ENCODE measurements around the gene U2AF2. TPM values are rescaled to one million over a fixed set of nuclear protein-coding genes. Genes with fewer than 3 reads are reported as not detected.

U2AF2 gene
- total RNA-seq, 2 experiments from 2014 or later = 351 to 381 TPM

DNA sequence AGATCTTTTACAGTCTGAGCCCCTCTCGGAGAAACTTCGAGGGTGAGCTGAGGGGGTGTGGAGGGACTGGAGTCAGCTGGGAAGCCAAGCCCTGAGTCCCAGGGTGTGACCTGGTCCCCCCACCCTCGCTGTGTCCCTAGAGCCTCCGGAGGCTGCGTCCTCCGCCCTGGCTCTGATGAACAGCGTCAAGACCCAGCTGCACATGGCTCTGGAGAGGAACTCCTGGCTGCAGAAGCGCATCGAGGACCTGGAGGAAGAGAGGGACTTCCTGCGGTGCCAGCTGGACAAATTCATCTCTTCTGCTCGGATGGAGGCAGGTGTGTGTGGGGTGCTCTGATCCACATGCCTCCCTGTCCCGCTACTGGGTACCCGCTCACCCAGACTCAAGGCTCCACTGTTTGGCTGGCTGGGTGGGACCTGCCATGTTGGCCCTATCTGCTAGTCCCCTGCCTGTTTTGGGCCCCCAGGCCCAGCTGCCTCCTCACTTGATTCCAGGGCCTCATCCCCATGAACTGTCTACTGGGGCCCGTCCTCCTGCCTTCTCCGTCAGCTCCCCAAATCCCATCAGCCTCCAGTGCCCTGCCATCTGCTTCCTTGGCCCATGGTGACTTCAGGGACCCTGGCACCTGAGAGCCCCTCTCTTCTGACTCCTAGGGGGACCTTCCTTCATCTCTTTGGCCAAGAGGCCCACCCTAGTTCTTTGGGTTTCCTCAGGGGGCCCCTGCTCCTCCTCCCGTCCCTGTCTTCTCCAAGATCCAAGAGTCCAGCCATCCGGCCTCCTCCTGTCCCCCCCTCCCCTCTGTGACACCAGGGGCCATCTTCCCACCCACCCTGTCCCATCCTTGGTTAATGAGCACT, 5.3 kb upstream of the U2AF2 start:
- POLR2A ChIA-PET = no interaction called here
- CTCF ChIA-PET = interaction anchor here (1.0 kb wide), 1 partner anchor 10 kb away, joined by 3 read pairs; no protein-coding TSS in a partner anchor

DNA sequence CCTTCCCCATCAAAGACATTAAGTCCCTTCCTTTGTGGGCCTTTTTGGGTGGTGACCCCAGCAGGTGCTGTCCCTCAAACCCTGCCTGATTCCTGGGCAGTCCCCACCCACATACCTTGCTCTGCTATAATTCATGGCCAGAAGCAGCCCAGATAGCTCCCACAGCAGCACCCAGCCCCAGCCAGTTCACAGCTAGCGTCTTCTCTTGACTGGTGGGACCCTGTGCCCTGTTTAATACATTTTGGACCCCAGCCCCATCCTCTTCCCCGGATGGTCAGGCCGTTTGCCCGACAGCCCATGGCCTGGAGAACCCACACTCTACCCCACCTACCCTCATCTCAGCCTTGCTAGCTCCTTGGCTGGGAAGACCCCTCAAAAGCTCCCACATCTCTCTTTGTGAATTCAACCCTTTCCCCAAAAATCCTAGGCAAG, 4.7 kb upstream of the U2AF2 start:
- CTCF ChIA-PET = interaction anchor here (1.0 kb wide), 1 partner anchor 11 kb away, joined by 3 read pairs; no protein-coding TSS in a partner anchor
- POLR2A ChIA-PET = no interaction called here

DNA sequence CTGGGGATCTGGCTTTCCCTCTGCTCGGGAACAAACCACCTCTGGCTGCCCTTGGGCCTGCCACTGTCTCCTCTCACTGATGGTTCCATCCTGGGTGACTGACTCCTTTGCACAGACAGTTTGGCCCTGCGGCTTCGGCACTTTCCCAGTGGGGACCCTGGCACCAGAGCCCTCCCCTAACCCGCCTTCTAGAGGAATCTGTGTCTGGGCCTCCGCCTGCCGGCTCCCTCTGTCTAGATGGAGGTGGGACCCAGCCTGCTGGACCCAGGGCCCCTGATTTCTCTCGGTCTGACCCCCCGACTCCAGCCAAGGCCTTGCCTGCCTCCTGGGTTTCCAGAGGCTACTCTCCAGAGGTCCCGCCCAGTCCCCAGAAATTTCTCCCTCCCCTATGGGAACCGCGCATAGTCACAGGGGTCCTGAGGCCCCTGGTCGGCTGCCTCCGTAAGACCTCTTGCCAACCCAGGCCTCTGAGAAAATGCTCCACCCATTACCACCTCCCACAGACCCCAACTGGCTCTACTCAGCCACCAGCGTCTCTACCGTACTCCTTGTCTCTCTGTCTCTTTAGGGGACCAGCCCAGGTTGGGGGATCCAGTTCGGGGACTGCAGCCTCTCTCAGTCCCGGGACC, 4.1 kb upstream of the U2AF2 start:
- POLR2A ChIA-PET = no interaction called here
- CTCF ChIA-PET = interaction anchor here (1.0 kb wide), 1 partner anchor 12 kb away, joined by 3 read pairs; no protein-coding TSS in a partner anchor

DNA sequence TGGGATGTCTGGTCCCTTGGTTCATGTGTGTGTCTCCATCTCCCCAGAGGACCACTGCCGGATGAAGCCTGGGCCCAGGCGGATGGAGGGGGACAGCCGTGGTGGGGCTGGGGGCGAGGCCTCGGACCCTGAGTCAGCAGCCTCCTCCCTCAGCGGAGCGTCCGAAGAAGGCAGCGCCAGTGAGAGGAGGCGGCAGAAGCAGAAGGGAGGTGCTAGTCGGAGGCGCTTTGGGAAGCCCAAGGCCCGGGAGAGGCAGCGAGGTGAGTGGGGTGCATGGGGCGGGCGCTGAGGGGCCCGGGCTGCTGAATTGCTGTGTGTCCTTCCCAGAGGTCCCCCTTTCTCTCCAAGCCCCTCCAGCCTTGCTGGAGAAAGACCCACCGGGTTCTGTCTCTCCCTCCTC, 3.6 kb upstream of the U2AF2 start:
- ChIA-PET POLR2A (no interaction called here), CTCF (no interaction called here)

DNA sequence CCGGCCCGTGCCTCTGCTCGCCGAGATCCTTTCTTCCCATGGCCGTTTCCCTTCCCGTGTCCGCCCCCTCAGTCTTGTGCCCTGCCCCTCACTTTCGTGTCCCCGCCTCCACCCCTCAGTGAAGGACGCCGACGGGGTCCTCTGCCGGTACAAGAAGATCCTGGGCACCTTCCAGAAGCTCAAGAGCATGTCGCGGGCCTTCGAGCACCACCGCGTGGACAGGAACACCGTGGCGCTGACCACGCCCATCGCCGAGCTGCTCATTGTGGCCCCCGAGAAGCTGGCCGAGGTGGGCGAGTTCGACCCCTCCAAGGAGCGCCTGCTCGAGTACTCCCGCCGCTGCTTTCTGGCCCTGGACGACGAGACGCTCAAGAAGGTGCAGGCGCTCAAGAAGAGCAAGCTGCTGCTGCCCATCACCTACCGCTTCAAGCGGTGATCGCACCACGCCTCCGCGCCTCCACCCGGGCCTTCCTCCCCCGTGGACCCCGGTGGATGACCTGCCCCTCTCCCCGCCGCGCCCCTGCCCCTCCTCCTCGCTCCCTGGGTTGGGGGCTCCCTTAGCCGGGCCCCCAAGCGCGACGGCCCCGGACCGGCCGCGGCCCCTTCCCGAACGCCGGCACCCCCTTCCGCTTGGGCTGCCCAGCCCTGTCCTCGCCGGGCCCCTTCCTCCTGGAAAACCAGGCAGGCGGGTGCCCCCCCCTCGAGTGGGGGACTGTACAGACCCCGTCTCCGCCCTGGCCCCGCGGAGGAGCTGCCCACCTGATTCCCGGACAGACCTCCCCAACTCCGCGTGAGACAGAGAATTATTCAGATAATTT, 2.3 kb upstream of the U2AF2 start:
- POLR2A ChIA-PET = interaction anchor here (0.7 kb wide), 1 partner anchor 541 kb away, joined by 9 read pairs; no protein-coding TSS in a partner anchor
- CTCF ChIA-PET = interaction anchor here (0.6 to 3.9 kb wide), 19 partner anchors 9 to 1489 kb away, joined by 3 to 29 read pairs (median 5); partner anchors contain the start of genes ZNF524, ZNF580 and ZNF581

DNA sequence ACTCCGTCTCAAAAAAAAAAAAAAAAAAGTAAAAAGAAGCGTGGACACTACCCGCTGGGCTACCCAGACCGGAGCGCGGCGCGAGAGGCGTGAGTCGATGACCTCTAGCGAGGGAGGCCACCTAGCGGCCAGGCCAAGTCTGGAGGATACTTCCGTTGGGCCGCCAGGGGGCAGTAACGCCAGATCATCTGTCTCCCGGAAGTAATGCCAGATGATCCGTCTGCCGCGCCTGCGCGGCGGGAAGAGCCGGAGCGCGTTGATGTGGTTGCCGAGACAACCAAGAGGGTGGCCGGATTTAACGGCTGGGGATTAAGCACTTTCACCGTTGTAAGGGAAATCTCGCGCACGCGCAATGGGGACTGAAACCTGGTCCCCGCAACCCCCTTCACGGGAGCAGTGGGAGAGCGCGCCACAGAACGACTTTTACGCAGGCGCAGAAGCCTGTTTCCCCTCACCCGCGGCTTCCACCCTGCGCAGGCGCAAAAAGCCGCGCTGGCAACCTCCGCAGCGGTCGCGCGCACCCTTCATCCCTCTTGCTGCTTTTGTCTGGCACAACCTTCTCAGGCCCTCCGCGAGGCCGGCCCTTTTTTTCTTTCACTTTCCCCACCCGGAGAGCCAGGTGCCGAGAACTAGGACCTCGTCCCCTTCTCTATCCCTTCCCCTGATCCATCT, 1.0 kb upstream of the U2AF2 start:
- POLR2A ChIA-PET = interaction anchor here (0.7 to 1.6 kb wide), 3 partner anchors 55 to 543 kb away, joined by 3 to 9 read pairs (median 9); partner anchors contain the start of genes FIZ1 and PPP1R12C

DNA sequence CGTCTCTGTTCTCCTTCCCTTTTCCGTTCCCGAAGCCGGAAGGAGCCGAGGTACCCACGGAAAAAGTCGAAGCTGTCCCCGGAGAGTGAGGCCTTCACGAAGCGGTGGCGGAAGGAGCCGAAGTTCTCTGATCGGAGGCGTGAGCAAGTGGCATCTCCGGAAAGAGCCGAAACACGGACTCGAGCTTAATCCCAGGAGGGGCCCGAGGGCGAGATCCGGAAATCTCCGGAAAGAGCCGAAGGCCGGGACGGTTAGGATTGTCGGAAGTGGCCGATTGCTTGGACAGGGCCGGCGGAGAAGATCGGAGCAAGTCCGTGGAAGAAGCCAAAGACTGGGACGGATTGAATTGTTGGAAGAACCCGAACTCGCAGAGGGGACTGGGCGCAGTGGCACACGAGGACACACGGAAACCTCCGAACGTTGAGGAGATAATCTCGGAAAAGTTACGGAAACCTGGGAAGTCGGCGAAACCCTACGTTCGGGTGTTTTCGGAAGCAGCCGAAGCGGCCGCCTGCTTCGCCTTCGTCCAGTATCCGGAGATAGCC, 440 bp upstream of the U2AF2 start:
- POLR2A ChIA-PET = interaction anchor here (1.1 to 1.6 kb wide), 4 partner anchors 11 to 537 kb away, joined by 3 to 9 read pairs (median 4); partner anchors contain the start of genes FIZ1, PPP1R12C and ZNF581
- CTCF ChIA-PET = interaction anchor here (0.8 to 3.9 kb wide), 9 partner anchors 10 to 1191 kb away, joined by 3 to 29 read pairs (median 4); partner anchors contain the start of genes LENG9, TMEM238 and ZNF581

More for the DNA sequence above, 1.0 kb upstream of the U2AF2 start:
- CTCF ChIA-PET = interaction anchor here (0.7 to 3.9 kb wide), 24 partner anchors 9 to 1190 kb away, joined by 3 to 29 read pairs (median 4); partner anchors contain the start of genes LENG9, TMEM238, ZNF524 and ZNF580

DNA sequence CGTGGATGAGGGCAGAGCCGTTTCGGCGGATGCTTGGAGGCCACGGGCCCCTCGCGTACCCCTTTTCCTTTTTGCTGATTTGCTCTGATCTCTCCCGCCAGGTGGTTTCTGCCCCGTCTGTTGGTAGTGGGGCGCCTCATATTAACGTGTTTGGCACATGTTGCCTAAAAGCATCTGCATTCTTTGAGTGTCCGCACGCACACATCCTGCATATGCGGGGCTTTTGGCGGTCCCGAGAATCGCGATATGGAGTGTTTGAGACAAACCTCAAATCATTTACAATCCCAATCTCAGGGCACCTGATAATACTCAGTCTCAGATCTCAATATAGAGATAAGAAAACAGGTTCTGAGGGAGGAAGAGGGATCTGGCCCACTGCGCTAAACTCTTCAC, 809 bp downstream of the U2AF2 start:
- CTCF ChIA-PET = no interaction called here
- POLR2A ChIA-PET = no interaction called here

DNA sequence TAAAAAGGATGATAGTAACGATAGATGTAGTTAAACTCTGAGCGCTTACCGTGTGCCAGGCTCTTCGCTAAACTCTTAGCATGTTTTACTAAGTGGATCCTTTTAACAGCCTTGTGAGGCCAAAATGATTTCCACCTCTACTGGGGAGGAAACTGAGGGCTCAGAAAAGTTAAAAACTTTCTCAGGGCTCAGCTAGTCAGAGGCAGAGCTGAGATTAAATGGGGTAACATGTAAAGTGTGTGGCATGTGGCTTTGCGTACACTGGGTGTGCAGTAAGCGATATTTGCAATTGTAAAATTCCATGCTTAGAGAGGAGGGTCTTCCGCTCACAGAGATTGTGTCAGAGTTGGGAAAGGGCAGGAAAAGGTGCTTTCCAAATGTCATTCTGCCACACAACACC, 1.7 kb downstream of the U2AF2 start:
- CTCF ChIA-PET = interaction anchor here (0.6 to 1.6 kb wide), 3 partner anchors 16 to 24 kb away, joined by 3 to 7 read pairs (median 3); partner anchors contain the start of gene ZNF580
- POLR2A ChIA-PET = interaction anchor here (1.2 kb wide), 1 partner anchor 15 kb away, joined by 5 read pairs; no protein-coding TSS in a partner anchor

DNA sequence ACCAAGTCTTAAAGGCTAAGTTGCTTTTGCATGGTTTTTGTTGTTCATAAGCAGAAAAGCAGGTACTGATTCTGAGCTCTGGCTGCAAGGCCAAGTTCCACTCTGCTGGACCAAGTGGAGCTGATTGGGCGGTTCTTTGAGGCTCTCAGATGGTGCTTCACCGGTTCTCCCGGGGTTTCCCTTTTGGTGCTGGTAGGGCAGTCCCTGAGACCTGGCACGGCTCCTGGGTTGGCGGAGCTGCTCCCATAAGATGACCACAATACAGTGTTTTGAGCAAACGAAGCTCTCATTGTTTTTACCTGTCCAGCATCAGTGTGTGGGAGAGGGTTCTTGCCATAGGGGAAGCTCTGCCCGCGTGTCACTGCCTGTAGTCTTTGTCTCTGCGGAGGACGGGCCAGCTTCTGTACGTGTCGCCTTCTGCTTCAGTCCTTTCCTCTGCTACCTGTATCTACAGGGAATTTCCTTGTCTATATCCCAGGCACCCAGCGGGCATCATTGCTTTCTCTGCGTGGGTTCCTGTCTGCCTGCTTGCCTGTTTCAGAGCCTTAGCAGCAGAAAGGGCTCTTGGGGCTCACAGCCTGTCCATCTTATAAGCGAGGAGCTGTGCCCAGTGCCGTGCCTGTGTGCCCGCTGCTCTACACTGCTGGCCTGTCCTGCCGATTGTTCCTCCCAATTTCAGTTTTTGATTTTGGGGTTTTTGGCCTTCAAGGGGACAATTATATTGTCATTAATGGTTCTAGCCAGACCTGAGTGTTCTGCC, 2.3 kb downstream of the U2AF2 start:
- ChIA-PET POLR2A (interaction anchor here (0.5 to 1.2 kb wide), 3 partner anchors 11 to 37 kb away, joined by 4 to 6 read pairs (median 5); no protein-coding TSS in a partner anchor), CTCF (interaction anchor here (0.7 to 1.6 kb wide), 3 partner anchors 15 to 25 kb away, joined by 3 to 7 read pairs (median 4); partner anchors contain the start of gene ZNF580)

DNA sequence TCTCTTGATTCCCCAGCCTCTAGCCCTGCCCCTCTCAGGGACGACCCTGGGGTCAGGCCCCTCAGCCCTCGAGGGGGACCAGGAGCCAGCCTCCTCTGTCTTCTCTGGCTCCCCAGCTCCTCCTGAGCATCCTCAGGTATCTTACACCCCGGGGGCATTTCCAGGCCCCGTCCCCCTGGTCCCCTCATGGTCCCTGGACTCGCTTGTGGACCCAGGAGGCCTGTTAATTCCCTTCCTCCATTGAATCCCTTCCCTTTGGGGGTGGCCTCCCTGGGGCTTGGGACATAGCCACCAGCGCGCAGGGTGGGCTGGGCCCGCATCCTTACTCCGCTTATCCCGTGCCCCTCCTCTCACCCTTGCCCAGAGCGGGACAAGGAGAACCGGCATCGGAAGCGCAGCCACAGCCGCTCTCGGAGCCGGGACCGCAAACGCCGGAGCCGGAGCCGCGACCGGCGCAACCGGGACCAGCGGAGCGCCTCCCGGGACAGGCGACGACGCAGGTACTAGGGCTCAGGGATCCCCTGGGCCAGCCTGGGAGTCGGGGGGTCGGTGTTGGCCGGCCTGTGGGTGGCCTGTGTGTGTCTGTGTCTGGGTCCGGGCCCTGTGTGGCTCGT, 4.1 kb downstream of the U2AF2 start:
- ChIA-PET CTCF (no interaction called here), POLR2A (interaction anchor here (0.5 kb wide), 1 partner anchor 14 kb away, joined by 3 read pairs; no protein-coding TSS in a partner anchor)

DNA sequence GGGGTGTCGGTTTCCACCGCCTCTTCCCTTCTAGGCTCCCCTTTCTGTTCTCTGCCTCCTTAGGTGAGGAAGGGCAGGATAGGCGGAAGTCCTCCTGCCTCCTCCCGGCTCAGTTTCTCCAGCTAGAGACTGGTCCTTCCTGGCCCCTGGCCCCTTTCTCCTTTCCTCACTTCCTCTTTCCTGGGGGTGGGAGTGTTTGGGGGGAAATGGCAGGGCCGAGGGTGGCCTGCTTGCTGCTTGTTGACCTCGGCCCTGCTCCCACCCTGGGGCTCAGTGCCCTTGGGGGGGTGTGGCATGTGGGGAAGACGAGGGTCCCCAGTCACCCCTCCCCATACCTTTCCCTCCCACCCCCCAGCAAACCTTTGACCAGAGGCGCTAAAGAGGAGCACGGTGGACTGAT, 5.0 kb downstream of the U2AF2 start:
- POLR2A ChIA-PET = interaction anchor here (0.7 kb wide), 1 partner anchor 11 kb away, joined by 3 read pairs; no protein-coding TSS in a partner anchor
- CTCF ChIA-PET = no interaction called here

DNA sequence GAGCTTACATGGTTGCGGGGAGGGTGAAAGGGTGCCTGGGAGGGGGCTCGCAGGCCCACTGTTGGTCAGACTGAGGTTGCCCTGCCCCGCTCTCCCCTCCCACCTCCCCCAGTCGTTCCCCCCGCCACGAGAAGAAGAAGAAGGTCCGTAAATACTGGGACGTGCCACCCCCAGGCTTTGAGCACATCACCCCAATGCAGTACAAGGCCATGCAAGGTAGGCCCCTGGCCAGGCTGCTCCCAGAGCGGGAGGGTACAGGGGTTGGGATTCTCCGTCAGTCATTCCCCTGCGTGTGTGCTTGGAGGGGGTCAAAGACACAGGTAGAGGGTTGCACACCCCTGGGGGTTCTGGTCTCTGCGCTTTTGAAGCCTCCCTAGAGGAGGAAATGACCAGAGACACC, 5.6 kb downstream of the U2AF2 start:
- ChIA-PET POLR2A (no interaction called here), CTCF (interaction anchor here (0.5 kb wide), 1 partner anchor 242 kb away, joined by 5 read pairs; no protein-coding TSS in a partner anchor)

DNA sequence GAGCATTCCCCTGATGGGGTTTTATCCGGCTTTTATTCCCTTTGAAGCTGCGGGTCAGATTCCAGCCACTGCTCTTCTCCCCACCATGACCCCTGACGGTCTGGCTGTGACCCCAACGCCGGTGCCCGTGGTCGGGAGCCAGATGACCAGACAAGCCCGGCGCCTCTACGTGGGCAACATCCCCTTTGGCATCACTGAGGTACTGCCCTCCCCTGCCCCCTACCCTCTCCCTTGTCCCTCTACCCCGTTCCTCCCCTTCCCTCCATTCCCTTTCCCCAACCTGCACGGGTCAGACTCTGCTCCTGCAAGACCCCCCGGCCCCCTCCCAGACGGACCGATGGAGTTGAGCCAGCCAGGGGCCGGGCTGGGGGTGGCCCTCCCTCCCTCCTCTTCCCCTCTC, 6.2 kb downstream of the U2AF2 start:
- POLR2A ChIA-PET = no interaction called here
- CTCF ChIA-PET = no interaction called here

DNA sequence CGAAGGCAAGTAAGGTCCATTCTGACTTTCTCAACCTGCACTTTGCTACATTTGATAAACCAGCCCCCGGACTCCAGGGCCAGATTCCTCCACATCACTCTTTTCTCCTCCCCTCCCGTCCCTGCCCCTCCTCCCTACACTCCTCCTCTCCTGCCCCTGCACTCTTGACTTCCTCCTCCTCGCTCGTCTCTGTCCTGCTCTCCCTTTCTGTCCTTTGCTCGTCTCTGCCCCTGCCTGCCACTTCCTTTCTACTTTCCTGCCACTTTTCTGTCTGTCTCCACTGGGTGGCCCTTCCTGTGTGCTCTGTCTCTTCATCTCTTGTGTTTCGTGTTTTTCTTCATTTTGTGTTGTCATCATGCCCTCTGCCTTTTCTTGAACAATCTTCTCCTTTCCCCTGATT, 7.0 kb downstream of the U2AF2 start:
- ChIA-PET POLR2A (no interaction called here), CTCF (no interaction called here)

DNA sequence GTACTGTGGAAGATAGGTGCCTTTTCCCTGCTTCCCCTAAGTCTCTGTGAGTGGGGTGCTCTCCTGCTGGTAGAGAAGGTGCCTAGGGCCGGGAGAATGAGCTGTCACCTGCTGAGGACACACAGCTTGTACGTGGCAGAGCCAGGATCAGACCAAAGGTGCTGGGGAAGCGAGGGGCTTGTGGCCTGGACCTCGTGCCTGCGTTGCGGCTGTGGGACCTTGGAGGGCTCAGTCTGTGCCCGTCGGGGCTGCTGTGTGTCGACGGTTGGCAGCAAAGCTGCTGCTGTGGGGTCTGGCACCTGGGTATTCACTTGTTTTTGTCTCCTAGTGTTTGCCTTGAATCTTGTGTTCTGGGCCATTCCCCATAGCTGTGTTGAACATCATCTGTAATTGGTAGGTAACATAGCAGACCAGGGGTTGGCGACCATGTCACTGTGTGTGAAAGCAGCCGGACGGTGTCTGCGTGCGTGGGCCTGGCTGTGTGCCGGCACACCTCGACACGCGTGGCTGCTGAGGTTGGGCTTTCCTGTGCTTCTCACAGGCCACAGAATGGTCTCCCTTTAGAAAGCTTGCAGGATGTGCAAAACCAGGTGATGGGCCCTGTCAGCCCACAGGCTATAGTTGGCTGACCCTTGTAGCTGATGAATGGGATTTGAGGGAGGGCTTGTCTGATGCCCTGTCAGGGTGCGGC, 9.2 kb downstream of the U2AF2 start:
- ChIA-PET POLR2A (no interaction called here), CTCF (interaction anchor here (1.0 kb wide), 2 partner anchors 11 to 21 kb away, joined by 3 read pairs; no protein-coding TSS in a partner anchor)
